ENCODE data around the gene TRDN.

DNA sequence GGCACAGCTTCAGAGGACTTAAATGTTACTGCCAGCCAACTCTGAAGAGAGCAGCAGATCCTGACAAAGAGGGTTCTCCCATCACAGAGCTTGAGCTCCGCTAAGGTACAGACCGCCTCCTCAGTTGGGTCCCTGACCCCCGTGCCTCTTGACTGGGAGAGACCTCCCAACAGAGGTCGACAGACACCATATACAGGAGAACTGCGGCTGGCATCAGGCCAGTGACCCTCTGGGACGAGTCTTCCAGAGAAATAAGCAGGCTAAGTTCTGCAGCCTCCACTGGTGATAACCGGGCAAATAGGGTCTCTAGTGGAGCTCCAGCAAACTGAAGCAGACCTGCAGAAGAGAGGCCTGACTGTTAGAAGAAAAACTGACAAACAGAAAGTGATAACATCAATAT lies 453.8 kb downstream of the TRDN start:
- TF ChIP-seq ZNF514 (tag by site-specific recombination; IDR thresholded peaks at IDR 0.05): no peak
- TF ChIP-seq, protein P1, sequence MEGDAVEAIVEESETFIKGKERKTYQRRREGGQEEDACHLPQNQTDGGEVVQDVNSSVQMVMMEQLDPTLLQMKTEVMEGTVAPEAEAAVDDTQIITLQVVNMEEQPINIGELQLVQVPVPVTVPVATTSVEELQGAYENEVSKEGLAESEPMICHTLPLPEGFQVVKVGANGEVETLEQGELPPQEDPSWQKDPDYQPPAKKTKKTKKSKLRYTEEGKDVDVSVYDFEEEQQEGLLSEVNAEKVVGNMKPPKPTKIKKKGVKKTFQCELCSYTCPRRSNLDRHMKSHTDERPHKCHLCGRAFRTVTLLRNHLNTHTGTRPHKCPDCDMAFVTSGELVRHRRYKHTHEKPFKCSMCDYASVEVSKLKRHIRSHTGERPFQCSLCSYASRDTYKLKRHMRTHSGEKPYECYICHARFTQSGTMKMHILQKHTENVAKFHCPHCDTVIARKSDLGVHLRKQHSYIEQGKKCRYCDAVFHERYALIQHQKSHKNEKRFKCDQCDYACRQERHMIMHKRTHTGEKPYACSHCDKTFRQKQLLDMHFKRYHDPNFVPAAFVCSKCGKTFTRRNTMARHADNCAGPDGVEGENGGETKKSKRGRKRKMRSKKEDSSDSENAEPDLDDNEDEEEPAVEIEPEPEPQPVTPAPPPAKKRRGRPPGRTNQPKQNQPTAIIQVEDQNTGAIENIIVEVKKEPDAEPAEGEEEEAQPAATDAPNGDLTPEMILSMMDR (tag by site-specific recombination; IDR thresholded peaks at IDR 0.05): no peak

Data from HEK293 (cell line).